ENCODE results near the gene RALBP1.

RALBP1 gene

DNA sequence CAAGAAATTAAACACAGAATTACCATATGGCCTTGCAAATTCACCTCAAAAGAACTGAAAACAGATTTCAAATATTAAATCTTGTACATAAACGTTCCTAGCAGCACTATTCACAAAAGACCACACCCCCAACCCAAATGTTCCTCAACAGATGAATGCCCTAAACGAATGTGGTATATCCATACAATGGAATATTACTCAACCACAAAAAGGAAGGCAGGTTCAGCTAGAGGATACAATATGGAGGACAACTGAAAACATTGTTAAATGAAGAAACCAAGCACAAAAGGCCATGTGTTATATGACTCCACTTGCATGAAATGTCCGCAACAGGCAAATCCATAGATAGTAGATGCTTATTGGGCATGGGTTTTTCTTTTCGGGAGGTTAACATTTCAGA is 77.3 kb downstream of the RALBP1 start:
- Histone ChIP-seq H3K79me2 (no peaks in the 10 kb centered on the region), H3K36me3 (ENCODE audit: control insufficient read depth, insufficient read depth, low read length) (no peaks in the 10 kb centered on the region), H3K27me3 (ENCODE audit: control insufficient read depth, insufficient read depth, low read length) (no peaks in the 10 kb centered on the region), H3K4me2 (ENCODE audit: low read length) (no peak overlapping the region), H3K9ac (no peak overlapping the region), H3K4me3 (ENCODE audit: low read depth, low read length) (no peak overlapping the region), H3K9me3 (ENCODE audit: control insufficient read depth, low read length) (no peaks in the 10 kb centered on the region), H2AFZ (no peak overlapping the region), H3K27ac (no peak overlapping the region), H3K4me1 (no peaks in the 10 kb centered on the region)
- TF ChIP-seq, protein P1, sequence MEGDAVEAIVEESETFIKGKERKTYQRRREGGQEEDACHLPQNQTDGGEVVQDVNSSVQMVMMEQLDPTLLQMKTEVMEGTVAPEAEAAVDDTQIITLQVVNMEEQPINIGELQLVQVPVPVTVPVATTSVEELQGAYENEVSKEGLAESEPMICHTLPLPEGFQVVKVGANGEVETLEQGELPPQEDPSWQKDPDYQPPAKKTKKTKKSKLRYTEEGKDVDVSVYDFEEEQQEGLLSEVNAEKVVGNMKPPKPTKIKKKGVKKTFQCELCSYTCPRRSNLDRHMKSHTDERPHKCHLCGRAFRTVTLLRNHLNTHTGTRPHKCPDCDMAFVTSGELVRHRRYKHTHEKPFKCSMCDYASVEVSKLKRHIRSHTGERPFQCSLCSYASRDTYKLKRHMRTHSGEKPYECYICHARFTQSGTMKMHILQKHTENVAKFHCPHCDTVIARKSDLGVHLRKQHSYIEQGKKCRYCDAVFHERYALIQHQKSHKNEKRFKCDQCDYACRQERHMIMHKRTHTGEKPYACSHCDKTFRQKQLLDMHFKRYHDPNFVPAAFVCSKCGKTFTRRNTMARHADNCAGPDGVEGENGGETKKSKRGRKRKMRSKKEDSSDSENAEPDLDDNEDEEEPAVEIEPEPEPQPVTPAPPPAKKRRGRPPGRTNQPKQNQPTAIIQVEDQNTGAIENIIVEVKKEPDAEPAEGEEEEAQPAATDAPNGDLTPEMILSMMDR (IDR thresholded peaks at IDR 0.05): no peak

DNA sequence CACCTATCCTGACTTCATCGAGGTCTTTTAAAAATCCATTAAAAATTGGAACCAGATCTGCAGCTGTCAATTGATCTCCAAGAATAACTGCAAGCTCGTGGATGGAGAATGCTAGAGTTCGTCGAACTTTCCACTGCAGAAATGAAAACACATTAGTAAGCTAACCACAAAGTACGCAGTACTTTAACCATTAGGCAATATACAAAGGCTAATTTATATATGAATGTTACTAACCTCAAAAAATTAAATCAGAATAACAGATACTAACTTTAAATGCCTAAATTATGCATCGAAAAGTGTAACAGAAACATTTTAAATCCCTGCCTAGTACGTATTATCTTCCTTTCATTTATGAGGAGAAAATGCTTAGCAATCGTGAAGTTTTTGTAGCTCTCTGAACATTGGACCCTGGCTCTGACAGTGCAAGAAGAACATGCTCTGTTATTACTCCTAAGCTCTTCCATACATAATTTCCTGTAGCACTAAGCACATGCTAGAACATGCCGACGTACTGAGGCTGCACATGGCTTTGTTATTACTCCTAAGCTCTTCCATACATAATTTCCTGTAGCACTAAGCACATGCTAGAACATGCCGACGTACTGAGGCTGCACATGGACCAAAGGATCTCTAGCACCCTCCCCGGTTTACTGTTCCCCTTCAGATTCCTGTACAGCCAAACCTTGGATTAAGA is 82.1 kb downstream of the RALBP1 start:
- Histone ChIP-seq H3K36me3 (ENCODE audit: control insufficient read depth, insufficient read depth, low read length) (no peaks in the 10 kb centered on the region), H3K4me1 (no peaks in the 10 kb centered on the region), H3K4me3 (ENCODE audit: low read depth, low read length) (no peak overlapping the region), H3K4me2 (ENCODE audit: low read length) (no peak overlapping the region), H3K27ac (no peak overlapping the region), H3K9ac (no peak overlapping the region), H3K27me3 (ENCODE audit: control insufficient read depth, insufficient read depth, low read length) (no peaks in the 10 kb centered on the region), H2AFZ (no peak overlapping the region), H3K79me2 (no peaks in the 10 kb centered on the region), H3K9me3 (ENCODE audit: control insufficient read depth, low read length) (no peaks in the 10 kb centered on the region)
- TF ChIP-seq, protein P1 (IDR thresholded peaks at IDR 0.05): no peak

DNA sequence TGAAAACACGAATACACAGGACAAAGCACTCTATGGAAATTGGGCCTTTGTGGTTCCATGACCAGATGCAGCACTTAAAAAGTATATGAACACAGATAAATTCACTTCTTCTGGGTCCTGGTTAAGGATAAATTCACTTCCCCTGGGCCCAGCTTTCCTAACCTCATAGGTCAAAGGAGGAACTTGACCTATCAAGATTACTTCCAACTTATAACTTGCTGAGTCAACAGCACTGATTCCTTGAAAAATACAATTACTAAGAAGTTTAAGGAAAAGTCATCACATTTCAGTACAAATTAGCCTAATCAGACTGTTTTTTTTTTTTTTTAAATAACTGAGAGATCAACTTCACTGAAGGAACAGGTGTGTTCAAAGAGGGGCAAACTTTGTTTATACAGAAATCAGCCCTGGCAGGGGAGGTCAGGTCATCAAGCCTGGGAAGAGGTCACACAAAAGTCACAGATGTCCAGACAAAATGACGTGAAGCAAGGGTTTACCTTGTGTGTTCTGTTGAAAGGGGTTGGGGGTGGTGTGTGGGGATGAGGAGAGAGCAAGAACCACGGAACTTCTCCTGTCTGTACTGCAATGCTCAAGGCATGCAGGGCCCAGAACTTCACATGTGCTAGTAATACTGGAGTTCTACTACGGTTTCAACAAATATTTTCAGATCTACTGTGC is 83.2 kb downstream of the RALBP1 start:
- Histone ChIP-seq H2AFZ (no peak overlapping the region), H3K4me3 (ENCODE audit: low read depth, low read length) (no peak overlapping the region), H3K27me3 (ENCODE audit: control insufficient read depth, insufficient read depth, low read length) (no peaks in the 10 kb centered on the region), H3K27ac (no peak overlapping the region), H3K79me2 (no peaks in the 10 kb centered on the region), H3K36me3 (ENCODE audit: control insufficient read depth, insufficient read depth, low read length) (no peaks in the 10 kb centered on the region), H3K9ac (no peak overlapping the region), H3K9me3 (ENCODE audit: control insufficient read depth, low read length) (no peaks in the 10 kb centered on the region), H3K4me2 (ENCODE audit: low read length) (no peak overlapping the region), H3K4me1 (no peaks in the 10 kb centered on the region)
- TF ChIP-seq, protein P1 (IDR thresholded peaks at IDR 0.05): no peak

DNA sequence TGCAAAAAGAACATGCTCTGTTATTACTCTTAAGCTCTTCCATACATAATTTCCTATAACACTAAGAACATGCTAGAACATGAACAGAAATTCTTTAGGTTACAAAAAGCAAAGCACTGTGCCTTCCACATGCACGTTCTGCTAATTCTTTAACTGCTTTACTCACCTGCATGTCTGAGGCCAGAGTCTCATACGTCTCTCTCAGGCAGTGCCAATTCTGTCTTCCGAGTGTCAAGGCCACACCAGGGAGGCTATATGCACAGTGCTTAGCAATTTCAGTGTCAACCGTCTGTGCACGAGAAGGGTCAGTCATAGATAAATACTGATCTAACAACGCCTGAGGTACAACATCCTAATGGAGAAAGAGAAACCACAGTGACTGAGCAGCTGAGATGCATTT is 83.9 kb downstream of the RALBP1 start:
- no peak overlapping the region for H2AFZ ChIP-seq
- no peaks in the 10 kb centered on the region for H3K79me2 ChIP-seq
- H3K4me1 ChIP-seq: no peaks in the 10 kb centered on the region
- H3K9me3 ChIP-seq (ENCODE audit: control insufficient read depth, low read length): no peaks in the 10 kb centered on the region
- TF ChIP-seq, protein P1 (IDR thresholded peaks at IDR 0.05): no peak
- no peak overlapping the region for H3K9ac ChIP-seq
- no peak overlapping the region for H3K4me3 ChIP-seq (ENCODE audit: low read depth, low read length)
- H3K27me3 ChIP-seq (ENCODE audit: control insufficient read depth, insufficient read depth, low read length): no peaks in the 10 kb centered on the region
- no peak overlapping the region for H3K27ac ChIP-seq
- H3K36me3 ChIP-seq (ENCODE audit: control insufficient read depth, insufficient read depth, low read length): no peaks in the 10 kb centered on the region
- no peak overlapping the region for H3K4me2 ChIP-seq (ENCODE audit: low read length)

DNA sequence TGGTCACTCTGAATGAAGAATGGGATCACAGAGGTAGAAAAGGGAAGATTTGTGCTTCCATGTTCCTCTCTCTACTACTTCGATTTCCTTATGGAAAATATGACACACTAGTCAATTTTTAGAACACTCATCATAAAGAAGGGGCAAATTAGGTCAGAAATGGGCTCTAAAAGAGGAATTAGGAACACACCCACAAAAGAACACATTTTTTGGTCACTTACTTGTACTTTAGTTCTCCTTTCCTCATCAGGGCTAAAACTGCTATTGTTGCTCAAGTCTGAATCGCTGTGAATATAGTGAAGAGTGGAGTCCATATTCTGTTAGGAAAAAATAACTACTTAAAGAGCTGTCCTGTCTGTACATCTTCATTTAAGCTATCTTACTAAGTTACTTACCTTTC is 86.4 kb downstream of the RALBP1 start:
- H3K9me3 ChIP-seq (ENCODE audit: control insufficient read depth, low read length): no peaks in the 10 kb centered on the region
- H3K9ac ChIP-seq: no peak overlapping the region
- no peak overlapping the region for H3K27ac ChIP-seq
- H2AFZ ChIP-seq: no peak overlapping the region
- TF ChIP-seq, protein P1 (IDR thresholded peaks at IDR 0.05): no peak
- H3K36me3 ChIP-seq (ENCODE audit: control insufficient read depth, insufficient read depth, low read length): no peaks in the 10 kb centered on the region
- H3K4me3 ChIP-seq (ENCODE audit: low read depth, low read length): no peak overlapping the region
- H3K4me2 ChIP-seq (ENCODE audit: low read length): no peak overlapping the region
- no peaks in the 10 kb centered on the region for H3K79me2 ChIP-seq
- no peaks in the 10 kb centered on the region for H3K27me3 ChIP-seq (ENCODE audit: control insufficient read depth, insufficient read depth, low read length)
- H3K4me1 ChIP-seq: no peaks in the 10 kb centered on the region

Measured in parathyroid adenoma (tissue), 2 donors.